Fibroblast of skin of back (primary cell): Measurements from ENCODE around the gene SLC16A6.
A peak's percentile ranks its signal among the peaks of the same experiment; 100 is the strongest.
"Not testable (repeated sequence)": the region's sequence is repeated elsewhere in the genome, so short reads cannot be mapped to it uniquely, and the experiment has no call there.

ENCODE experiments used
- DNase-seq: peaks from one replicate; pipeline ENCODE4 v3.0.0-alpha.2; 2013

The SLC16A6 gene

DNA sequence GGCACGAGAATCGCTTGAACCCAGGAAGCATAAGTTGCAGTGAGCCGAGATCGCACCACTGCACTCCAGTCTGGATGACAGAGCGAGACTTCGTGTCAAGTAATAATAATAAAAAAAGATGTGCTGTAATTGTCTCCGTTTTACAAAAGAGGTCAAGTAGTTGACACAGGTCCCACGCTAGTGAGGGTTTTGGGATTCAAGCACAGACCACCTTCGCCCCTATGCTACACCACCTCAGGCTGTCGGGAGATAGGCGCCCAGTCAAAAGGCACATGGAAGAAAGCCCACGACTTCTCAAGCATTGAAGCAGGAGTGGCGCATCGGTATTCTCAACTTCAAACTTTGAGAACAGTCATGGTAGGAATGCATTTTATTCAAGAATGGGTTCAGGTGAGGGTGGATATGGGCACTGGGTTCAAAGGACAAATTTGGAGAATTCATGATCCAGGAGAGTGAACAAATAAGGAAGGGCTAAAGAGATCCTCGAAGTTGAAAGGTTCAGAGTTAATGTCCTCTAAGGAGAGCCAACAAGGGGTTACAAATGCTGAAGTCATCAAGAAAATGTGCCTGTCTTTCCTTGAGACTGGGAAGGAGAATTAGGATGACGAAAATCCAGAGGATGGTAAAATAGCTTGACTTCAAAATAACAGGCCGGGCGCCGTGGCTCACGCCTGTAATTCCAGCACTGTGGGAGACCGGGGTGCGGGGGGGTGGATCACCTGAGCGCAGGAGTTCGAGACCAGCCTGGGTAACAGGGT lies 44.5 kb downstream of the SLC16A6 start:
- no peak for DNase-seq

DNA sequence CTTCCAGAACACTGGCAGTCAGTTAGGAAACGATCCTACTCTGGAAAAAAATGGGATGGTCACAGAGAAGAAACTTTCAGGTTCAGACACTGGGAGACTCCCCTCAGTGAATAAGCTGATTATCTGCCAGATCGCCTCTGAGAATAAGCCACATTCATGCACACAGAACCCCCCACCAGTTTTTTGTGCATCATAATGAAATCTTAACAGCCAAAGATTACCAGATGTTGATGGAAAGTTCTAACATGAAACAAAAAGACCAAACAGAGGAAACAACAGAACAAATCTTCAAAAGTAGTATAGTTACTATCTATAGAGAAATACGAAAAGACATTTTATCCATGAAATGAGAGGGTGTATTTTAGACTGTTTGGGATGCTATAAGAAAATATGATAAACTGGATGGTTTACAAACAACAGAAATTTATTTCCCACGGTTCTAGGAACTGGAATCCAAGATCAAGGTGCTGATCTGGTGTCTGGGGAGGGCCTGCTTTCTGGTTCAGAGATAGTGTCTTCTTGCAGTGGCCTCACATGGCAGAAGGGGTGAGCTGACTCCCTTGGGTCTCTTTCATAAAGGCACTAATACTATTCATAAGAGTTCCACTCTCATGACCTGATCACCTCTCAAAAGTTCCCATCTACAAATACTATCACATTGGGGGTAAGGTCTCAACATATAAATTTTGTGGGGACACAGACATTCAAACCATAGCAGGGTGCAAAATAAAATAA lies 51.1 kb downstream of the SLC16A6 start:
- no peak for DNase-seq

GRCh38 chr17:68238871-68239253 lies 52.1 kb downstream of the SLC16A6 start:
- DNase-seq: no peak

GRCh38 chr17:68238164-68238870 lies 52.6 kb downstream of the SLC16A6 start:
- no peak for DNase-seq

DNA sequence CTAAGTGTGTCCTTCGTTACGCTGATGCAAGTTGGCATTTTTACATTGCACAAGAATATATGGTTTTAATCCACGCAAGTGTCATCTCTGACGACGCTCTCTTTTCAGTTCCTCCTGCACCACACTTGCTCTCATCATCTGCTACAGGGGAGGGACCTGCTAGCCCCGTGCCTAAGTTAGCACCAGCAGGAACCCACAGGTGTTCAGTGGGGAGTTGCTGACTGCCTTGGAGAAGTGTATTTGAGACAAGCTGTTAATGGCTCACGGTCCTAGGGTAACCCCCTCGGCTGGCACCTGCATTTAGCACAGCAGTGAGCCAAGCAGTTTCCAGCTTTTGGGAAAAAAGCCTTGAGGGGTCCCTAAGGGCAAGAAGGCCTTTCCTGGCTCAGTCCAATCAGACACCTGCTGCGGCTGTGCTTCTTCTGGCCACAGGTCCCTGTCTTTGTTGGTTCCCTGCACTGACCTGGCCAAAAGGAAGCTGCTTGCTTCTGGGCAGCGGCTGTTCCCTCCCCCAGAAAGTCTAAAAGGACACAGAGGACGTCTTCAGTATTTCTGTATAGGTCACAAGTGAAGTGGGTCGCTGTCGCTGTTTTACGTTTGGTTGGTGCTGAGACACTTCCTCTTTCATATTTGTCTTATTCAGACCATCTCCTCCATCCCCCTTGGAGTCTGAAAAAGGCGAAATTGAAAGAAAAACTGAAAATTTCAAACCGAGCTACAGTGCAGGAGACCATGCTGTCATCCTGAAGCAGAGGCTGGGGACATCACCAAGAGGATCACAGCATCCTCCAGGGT lies 53.4 kb downstream of the SLC16A6 start:
- not testable (repeated sequence) for DNase-seq

DNA sequence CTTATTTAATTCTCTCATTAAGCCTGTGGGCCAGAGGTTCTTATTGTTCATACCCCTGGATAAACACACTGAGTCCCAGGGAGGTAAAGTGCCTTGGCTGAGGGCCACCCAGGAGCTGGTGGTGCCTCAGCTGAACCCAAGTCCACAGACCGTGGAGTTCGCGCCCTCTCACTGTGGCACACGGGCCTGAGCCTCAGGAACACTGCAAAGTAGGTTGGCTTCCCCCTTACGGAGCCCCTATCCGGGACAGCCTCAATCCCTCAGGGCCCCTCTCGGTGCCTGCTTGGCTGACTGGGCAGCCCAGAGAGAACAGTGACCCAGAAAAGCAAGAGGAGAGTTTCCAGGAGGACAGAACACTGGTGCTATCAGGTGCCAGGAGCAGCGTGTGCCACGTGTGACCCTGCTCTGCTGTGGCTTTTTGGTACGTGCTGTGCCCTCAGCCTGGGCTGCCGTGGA lies 55.6 kb downstream of the SLC16A6 start:
- DNase-seq: not testable (repeated sequence)

DNA sequence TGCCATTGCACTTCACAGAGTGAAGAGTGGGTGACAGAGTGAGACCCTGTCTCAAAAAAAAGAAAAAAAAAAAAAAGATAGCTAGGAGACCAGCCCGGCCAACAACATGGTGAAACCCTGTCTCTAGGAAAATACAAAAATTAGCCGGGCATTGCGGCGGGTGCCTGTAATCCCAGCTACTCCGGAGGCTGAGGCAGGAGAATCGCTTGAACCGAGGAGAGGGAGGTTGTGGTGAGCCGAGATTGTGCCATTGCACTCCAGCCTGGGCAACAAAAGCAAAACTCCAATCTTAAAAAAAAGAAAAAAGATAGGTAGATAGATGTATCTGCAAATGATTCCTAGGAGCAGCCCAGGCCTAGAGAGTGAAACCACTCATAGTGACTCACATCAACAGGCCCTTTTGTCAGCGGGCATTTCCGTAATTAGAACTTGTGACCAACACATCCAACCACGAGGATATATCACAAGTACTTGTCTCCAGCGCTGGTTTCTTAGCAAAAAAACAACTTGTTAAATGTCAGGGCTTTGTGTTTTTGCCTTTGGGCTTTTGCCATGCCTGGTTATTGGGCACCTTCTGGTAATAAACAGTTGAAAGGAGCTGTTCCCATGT lies 56.1 kb downstream of the SLC16A6 start:
- peak; percentile 40 for DNase-seq

DNA sequence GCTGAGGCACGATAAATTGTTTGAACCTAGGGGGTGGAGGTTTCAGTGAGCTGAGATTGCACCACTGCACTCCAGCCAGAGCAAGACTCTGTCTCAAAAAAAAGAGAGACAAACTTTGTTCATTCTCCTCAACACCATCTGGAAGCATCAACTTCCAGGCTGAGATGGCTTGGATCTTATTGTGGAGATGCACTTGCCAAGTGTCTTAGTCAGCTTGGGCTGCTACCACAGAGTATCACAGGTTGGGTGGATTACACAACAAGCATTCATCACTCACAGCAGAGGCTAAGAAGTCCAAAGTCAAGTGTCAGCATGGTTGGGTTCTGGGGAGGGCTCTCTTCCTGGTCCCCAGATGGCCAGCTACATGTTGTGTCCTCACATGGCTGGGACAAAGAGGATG lies 58.2 kb downstream of the SLC16A6 start:
- not testable (repeated sequence) for DNase-seq

- DNase-seq: no peak
Observed at GRCh38 chr17:68231541-68231940, 59.4 kb downstream of the SLC16A6 start.

DNA sequence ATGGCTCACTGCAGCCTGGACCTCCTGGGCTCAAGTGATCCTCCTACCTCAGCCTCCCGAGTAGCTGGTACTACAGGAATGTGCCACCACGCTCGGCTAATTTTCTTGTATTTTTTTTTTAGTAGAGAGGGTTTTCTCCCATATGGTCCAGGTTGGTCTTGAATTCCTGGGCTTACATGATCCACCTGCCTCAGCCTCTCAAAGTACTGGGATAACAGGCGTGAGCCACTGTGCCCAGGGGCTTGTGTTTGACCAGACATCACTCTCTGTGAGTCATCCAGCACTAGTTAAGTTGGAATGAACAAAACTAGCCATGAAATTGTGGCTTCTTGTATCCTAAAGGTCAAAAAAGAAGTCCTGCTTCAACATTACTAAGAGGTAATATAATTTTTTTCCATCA lies 59.8 kb downstream of the SLC16A6 start:
- not testable (repeated sequence) for DNase-seq

DNA sequence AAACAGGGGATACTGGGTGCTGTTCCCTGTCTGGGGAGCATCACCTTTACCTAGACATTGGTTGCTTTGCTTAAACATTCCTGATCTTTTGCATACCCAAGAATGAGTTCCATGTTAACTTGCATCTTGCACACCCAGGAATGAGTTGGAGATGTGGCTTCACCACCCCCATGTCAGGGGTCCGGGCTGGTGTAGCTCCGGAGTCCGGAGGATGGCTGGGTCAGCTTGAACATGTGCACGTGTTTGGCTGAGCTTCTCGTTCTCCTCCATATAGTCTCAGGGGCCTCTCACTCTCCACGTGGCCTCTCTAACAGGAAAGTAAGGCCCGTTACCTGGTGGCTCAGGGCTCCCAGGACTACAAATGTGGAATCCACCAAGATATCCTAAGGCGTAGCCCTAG lies 61.3 kb downstream of the SLC16A6 start:
- no peak for DNase-seq

GRCh38 chr17:68228817-68229570 lies 61.9 kb downstream of the SLC16A6 start:
- DNase-seq: no peak

GRCh38 chr17:68228039-68228680 lies 62.8 kb downstream of the SLC16A6 start:
- DNase-seq: not testable (repeated sequence)

DNA sequence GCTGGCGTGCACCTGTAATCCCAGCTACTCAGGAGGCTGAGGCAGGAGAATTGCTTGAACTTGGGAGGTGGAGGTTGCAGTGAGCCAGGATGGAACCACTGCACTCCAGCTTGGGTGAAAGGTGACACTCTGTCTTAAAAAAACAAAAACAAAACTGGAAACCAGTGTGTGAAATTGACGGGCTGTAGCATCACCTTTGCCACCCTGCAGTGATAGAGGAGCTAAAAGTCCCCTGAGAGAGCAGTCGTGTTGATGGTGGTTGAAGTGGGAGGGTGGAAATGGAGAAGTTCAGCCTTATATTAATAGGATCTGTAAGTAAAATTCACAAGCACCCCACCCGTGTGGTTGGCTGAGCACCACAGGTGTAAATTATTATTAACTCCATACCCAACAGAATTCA lies 65.9 kb downstream of the SLC16A6 start:
- not testable (repeated sequence) for DNase-seq

DNA sequence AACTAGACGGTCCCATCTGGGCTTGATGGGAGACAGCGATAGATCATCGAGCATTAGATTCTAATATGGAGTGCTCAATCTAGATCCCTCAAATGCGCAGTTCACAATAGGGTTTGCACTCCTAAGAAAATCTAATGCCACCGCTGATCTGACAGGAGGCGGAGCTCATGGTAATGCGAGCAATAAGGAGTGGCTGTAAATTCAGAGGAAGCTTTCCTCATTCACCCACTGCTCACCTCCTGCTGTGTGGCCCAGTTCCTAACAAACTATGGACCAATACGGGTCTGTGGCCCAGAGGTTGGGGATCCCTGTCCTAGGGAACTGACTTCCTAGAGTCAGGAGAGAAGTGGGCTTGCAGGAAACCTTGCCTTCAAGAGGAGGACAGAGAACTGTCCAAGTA lies 68.3 kb downstream of the SLC16A6 start:
- no peak for DNase-seq

DNA sequence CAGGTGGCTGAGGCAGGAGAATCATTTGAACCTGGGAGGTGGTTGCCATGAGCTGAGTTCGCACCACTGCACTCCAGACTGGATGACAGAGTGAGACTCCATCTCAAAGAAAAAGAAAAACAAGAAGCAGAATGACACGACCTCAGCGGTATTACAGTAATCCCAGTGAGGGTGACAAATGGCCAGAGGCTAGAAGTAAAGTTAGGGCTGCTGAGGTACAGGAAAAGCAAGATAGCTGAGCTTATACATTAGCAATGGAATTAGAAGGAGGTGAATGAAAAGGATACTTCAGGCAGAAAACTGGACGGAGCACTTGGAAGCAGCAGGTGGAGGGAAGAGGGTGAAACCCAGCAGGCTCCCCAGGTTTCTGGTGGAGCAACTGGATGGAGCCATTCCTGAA lies 69.1 kb downstream of the SLC16A6 start:
- DNase-seq: no peak

- not testable (repeated sequence) for DNase-seq
Observed at GRCh38 chr17:68220786-68221185, 70.1 kb downstream of the SLC16A6 start.

DNA sequence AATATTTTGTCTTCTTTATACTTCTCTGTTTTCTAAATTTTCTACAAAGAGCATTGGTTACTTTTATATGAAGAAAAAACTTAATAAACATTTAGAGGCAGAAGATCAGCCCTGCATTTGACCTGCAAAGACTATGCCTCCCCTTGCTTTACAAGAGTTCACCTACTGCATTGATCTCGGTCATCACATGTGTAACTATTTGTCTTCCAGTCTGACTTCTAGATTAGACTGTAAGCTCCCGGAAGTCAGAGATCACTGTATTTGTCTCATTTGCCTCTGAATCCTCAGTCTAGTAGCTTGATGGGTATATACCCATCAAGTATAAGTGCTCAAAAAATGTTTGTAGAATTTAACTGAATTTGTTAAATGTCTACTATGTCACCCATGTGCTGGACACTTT lies 70.7 kb downstream of the SLC16A6 start:
- DNase-seq: not testable (repeated sequence)

GRCh38 chr17:68219429-68219828 lies 71.5 kb downstream of the SLC16A6 start:
- DNase-seq: not testable (repeated sequence)
